ENCODE measurements around the gene PPP1R3E. TPM values are rescaled to one million over a fixed set of nuclear protein-coding genes. Genes with fewer than 3 reads are reported as not detected.
A peak's percentile ranks its signal among the peaks of the same experiment; 100 is the strongest.

PPP1R3E gene
- total and polyA plus RNA-seq, 2 of the 13 experiments (the other 11 are each of a cell fraction or from before 2014, with no cell fraction given) = 16.5 to 26.5 TPM

GRCh38 chr14:23301969-23302289, 730 bp downstream of the PPP1R3E start (continued):
- TF ChIP-seq EP300 (IDR thresholded peaks at IDR 0.05; ENCODE audit: low read depth in 2 of 2, low read length in 2 of 2) = peak in 1 of 2 experiments; percentile 2; a peak in 1 of 4 replicates
- no peak; the same call in none of the 2 replicates for TF ChIP-seq EP300 (CRISPR knock-in tag; IDR thresholded peaks at IDR 0.05; ENCODE audit: borderline replicate concordance)
- no peak for TF ChIP-seq ZNF567 (CRISPR knock-in tag; IDR thresholded peaks at IDR 0.05; ENCODE audit: borderline replicate concordance)
- TF ChIP-seq ZBTB49 (CRISPR knock-in tag; IDR thresholded peaks at IDR 0.05; ENCODE audit: borderline replicate concordance) = peak; percentile 89; the same call in 1 of the 2 replicates
- TF ChIP-seq ZNF205 (CRISPR knock-in tag; IDR thresholded peaks at IDR 0.05) = no peak; the same call in 1 of the 2 replicates
- peak; percentile 97 for TF ChIP-seq CBX1 (IDR thresholded peaks at IDR 0.05; ENCODE audit: low read depth)
- peak; percentile 77; the same call in 1 of the 2 replicates for TF ChIP-seq ZNF766 (CRISPR knock-in tag; IDR thresholded peaks at IDR 0.05; ENCODE audit: borderline replicate concordance)
- TF ChIP-seq ZXDC (CRISPR knock-in tag; IDR thresholded peaks at IDR 0.05) = no peak
- peak; percentile 93; the same call in 1 of the 2 replicates for TF ChIP-seq SMAD9 (CRISPR knock-in tag; IDR thresholded peaks at IDR 0.05)
- TF ChIP-seq ZNF557 (CRISPR knock-in tag; IDR thresholded peaks at IDR 0.05) = peak; percentile 93
- TF ChIP-seq ZNF124 (CRISPR knock-in tag; IDR thresholded peaks at IDR 0.05) = peak; percentile 65
- 0 out of 2 replicates have a peak, but pooled peaks have one; percentile 68 for TF ChIP-seq AKAP8 (CRISPR knock-in tag; IDR thresholded peaks at IDR 0.05)
- TF ChIP-seq ARNT2 (CRISPR knock-in tag; IDR thresholded peaks at IDR 0.05; ENCODE audit: low read depth) = no peak; the same call in none of the 2 replicates
- no peak for TF ChIP-seq HNRNPLL (IDR thresholded peaks at IDR 0.05; ENCODE audit: low read depth, low read length, poor library complexity, severe bottlenecking)
- no peak; the same call in 1 of the 2 replicates for TF ChIP-seq BRCA1 (CRISPR knock-in tag; IDR thresholded peaks at IDR 0.05)
- TF ChIP-seq CAMTA2 (CRISPR knock-in tag; IDR thresholded peaks at IDR 0.05; ENCODE audit: borderline replicate concordance) = no peak; the same call in none of the 2 replicates
- peak; percentile 97 for TF ChIP-seq ZNF280D (CRISPR knock-in tag; IDR thresholded peaks at IDR 0.05)
- peak; percentile 92; the same call in 1 of the 2 replicates for TF ChIP-seq WIZ (CRISPR knock-in tag; IDR thresholded peaks at IDR 0.05)
- no peak for TF ChIP-seq CEBPZ (IDR thresholded peaks at IDR 0.05; ENCODE audit: low read length)
